ENCODE results near the gene FAM234A. TPM values are rescaled to one million over a fixed set of nuclear protein-coding genes. Genes with fewer than 3 reads are reported as not detected.

The FAM234A gene
- total RNA-seq, 1 experiment from 2014 or later: 121 TPM

DNA sequence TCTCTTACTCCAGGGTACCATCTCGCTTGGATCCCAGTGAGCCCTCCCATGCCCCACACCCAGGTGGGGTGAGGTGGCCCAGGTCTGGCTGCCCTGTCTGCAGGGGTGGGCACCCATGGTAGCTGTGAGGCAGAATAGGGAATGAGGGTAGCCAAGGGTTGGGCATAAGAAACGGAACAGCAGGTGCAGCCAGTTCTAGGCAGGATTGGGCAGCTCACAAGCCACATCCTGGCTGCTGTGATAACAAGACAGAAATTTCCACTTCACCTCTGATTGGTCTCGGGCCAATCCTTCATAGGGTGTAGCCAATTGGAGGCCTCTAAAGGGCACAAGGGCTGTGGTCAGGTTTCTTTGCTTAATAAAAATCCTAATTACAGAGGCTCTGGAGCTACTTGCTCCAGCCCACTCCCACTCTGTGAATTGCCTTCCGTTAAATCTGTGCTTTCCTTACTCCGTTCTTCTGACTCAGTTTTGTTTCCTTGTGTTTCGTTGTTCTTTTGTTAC, 44.3 kb downstream of the FAM234A start:
- intact Hi-C loops (cut with micrococcal nuclease; ENCODE audit: unreplicated experiment) (no loop called here), in situ Hi-C loops (cut with HindIII; ENCODE audit: low pct_unique_long_range_greater_than_20kb, low sequenced_read_pairs) (no loop called here)
- Histone ChIP-seq H3K27me3 (ENCODE audit: control insufficient read depth, insufficient read depth, low read length) (no peaks in the 10 kb centered on the region), H3K27ac (ENCODE audit: low read length) (no peak overlapping the region), H3K4me1 (ENCODE audit: control insufficient read depth, insufficient read depth, low read length) (peaks cover 6% of the 10 kb centered on the region), H3K36me3 (ENCODE audit: control insufficient read depth, insufficient read depth, low read length) (no peaks in the 10 kb centered on the region), H3K4me3 (ENCODE audit: low read depth in 2 of 2, low read length in 2 of 2) (no peak overlapping the region), H3K9me3 (ENCODE audit: control insufficient read depth, insufficient read depth, low read depth, low read length) (no peaks in the 10 kb centered on the region)
- peak; percentile 7 for DNase-seq (ENCODE audit: low read depth, low spot score)
- TF ChIP-seq, protein P1, sequence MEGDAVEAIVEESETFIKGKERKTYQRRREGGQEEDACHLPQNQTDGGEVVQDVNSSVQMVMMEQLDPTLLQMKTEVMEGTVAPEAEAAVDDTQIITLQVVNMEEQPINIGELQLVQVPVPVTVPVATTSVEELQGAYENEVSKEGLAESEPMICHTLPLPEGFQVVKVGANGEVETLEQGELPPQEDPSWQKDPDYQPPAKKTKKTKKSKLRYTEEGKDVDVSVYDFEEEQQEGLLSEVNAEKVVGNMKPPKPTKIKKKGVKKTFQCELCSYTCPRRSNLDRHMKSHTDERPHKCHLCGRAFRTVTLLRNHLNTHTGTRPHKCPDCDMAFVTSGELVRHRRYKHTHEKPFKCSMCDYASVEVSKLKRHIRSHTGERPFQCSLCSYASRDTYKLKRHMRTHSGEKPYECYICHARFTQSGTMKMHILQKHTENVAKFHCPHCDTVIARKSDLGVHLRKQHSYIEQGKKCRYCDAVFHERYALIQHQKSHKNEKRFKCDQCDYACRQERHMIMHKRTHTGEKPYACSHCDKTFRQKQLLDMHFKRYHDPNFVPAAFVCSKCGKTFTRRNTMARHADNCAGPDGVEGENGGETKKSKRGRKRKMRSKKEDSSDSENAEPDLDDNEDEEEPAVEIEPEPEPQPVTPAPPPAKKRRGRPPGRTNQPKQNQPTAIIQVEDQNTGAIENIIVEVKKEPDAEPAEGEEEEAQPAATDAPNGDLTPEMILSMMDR (IDR thresholded peaks at IDR 0.05): no peak
- TF ChIP-seq, protein P2, sequence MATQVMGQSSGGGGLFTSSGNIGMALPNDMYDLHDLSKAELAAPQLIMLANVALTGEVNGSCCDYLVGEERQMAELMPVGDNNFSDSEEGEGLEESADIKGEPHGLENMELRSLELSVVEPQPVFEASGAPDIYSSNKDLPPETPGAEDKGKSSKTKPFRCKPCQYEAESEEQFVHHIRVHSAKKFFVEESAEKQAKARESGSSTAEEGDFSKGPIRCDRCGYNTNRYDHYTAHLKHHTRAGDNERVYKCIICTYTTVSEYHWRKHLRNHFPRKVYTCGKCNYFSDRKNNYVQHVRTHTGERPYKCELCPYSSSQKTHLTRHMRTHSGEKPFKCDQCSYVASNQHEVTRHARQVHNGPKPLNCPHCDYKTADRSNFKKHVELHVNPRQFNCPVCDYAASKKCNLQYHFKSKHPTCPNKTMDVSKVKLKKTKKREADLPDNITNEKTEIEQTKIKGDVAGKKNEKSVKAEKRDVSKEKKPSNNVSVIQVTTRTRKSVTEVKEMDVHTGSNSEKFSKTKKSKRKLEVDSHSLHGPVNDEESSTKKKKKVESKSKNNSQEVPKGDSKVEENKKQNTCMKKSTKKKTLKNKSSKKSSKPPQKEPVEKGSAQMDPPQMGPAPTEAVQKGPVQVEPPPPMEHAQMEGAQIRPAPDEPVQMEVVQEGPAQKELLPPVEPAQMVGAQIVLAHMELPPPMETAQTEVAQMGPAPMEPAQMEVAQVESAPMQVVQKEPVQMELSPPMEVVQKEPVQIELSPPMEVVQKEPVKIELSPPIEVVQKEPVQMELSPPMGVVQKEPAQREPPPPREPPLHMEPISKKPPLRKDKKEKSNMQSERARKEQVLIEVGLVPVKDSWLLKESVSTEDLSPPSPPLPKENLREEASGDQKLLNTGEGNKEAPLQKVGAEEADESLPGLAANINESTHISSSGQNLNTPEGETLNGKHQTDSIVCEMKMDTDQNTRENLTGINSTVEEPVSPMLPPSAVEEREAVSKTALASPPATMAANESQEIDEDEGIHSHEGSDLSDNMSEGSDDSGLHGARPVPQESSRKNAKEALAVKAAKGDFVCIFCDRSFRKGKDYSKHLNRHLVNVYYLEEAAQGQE (IDR thresholded peaks at IDR 0.05; ENCODE audit: insufficient read depth in 1 of 2, low read depth in 2 of 2, low read length in 1 of 2): no peak
- TF ChIP-seq SIN3A (IDR thresholded peaks at IDR 0.05; ENCODE audit: borderline replicate concordance, insufficient read depth, low read depth, low read length) (no peak), TCF7L2 (IDR thresholded peaks at IDR 0.05; ENCODE audit: low read depth, low read length) (no peak), POLR2AphosphoS5 (IDR thresholded peaks at IDR 0.05; ENCODE audit: low read depth, low read length) (no peak)
- POLR2A ChIA-PET: no interaction called here
- CTCF ChIA-PET: interaction anchor here (0.6 kb wide), 1 partner anchor 58 kb away, joined by 7 read pairs; no protein-coding TSS in a partner anchor
- peak; percentile 54 for ATAC-seq
- no TSS peak for BruUV-seq (replicated peaks)

GRCh38 chr16:279531-279930, 44.9 kb downstream of the FAM234A start:
- Histone ChIP-seq H3K27ac (ENCODE audit: low read length) (no peak overlapping the region), H3K4me3 (ENCODE audit: low read depth in 2 of 2, low read length in 2 of 2) (no peak overlapping the region), H3K9me3 (ENCODE audit: control insufficient read depth, insufficient read depth, low read depth, low read length) (no peaks in the 10 kb centered on the region), H3K27me3 (ENCODE audit: control insufficient read depth, insufficient read depth, low read length) (no peaks in the 10 kb centered on the region), H3K36me3 (ENCODE audit: control insufficient read depth, insufficient read depth, low read length) (no peaks in the 10 kb centered on the region), H3K4me1 (ENCODE audit: control insufficient read depth, insufficient read depth, low read length) (peaks cover 5% of the 10 kb centered on the region)
- in situ Hi-C loops (cut with HindIII; ENCODE audit: low pct_unique_long_range_greater_than_20kb, low sequenced_read_pairs) (no loop called here), intact Hi-C loops (cut with micrococcal nuclease; ENCODE audit: unreplicated experiment) (no loop called here)
- TF ChIP-seq SIN3A (IDR thresholded peaks at IDR 0.05; ENCODE audit: borderline replicate concordance, insufficient read depth, low read depth, low read length) (no peak), POLR2AphosphoS5 (IDR thresholded peaks at IDR 0.05; ENCODE audit: low read depth, low read length) (no peak), TCF7L2 (IDR thresholded peaks at IDR 0.05; ENCODE audit: low read depth, low read length) (no peak)
- TF ChIP-seq, protein P1 (IDR thresholded peaks at IDR 0.05): no peak
- TF ChIP-seq, protein P2 (IDR thresholded peaks at IDR 0.05; ENCODE audit: insufficient read depth in 1 of 2, low read depth in 2 of 2, low read length in 1 of 2): no peak
- CTCF ChIA-PET: interaction anchor here (0.6 kb wide), 1 partner anchor 59 kb away, joined by 7 read pairs; no protein-coding TSS in a partner anchor
- POLR2A ChIA-PET: interaction anchor here (0.6 to 0.7 kb wide), 2 partner anchors 11 to 14 kb away, joined by 3 to 4 read pairs; no protein-coding TSS in a partner anchor
- ATAC-seq: no peak
- DNase-seq (ENCODE audit: low read depth, low spot score): no peak
- BruUV-seq (replicated peaks): no TSS peak
